BJ (cell line): ENCODE results near the gene TMX2. TPM values are rescaled to one million over a fixed set of nuclear protein-coding genes. Genes with fewer than 3 reads are reported as not detected.
"Not testable (repeated sequence)": the region's sequence is repeated elsewhere in the genome, so short reads cannot be mapped to it uniquely, and the experiment has no call there.

ENCODE experiments used
- CTCF ChIA-PET: fragments of 350-600 bp; formaldehyde crosslinking; extraction: SDS; loops from one replicate; lab custom pipeline; 2021; ENCODE audit warnings: antibody characterized with exemption, inconsistent platforms; lab: Yijun Ruan, JAX
- POLR2A ChIA-PET: fragments of 300-600 bp; sonication (Branson Sonifier 250); formaldehyde crosslinking; extraction: SDS; loops from one replicate; lab custom pipeline; 2021; ENCODE audit warnings: antibody characterized with exemption; lab: Charles Lee
- DNase-seq: peaks from one replicate; pipeline ENCODE4 v3.0.0-alpha.2; 2011; ENCODE audit warnings: low read depth
- H3K27me3 ChIP-seq: 2 replicates; pipeline ENCODE4 v1.6.0; 2011; ENCODE audit warnings: low read length; ENCODE audit not compliant: control insufficient read depth, insufficient read depth
- H3K36me3 ChIP-seq: 2 replicates; pipeline ENCODE4 v1.5.1; 2011; ENCODE audit warnings: low read length; ENCODE audit not compliant: control insufficient read depth, insufficient read depth
- H3K4me3 ChIP-seq: 2 replicates; pipeline ENCODE4 v1.5.1; 2011; ENCODE audit warnings: low read depth, mild to moderate bottlenecking, control low read depth, low read length
- CTCF ChIP-seq: IDR thresholded peaks from 2 replicates; pipeline ENCODE4 v1.5.1; 2011; ENCODE audit warnings: low read depth, mild to moderate bottlenecking, control low read depth, inconsistent platforms, low read length, moderate library complexity; ENCODE audit not compliant: insufficient read depth
- polyA plus RNA-seq: library from polyadenylated mRNA; depleted of rRNA; stranded (reverse); fragments of >200 nt; gene quantifications from 2 replicates; pipeline ENCODE4 v1.2.3, GENCODE V29; 2011

TMX2 gene
- polyA plus RNA-seq, 1 experiment = 96.7 TPM

- TF ChIP-seq CTCF = no peak
- H3K27me3 ChIP-seq = no peaks in the 10 kb centered on the region
- peaks cover 21% of the 10 kb centered on the region for H3K36me3 ChIP-seq
- CTCF ChIA-PET = interaction anchor here (0.8 to 1.8 kb wide), 2 partner anchors 41 to 97 kb away, joined by 3 to 4 read pairs; no protein-coding TSS in a partner anchor
- POLR2A ChIA-PET = no interaction called here
- H3K4me3 ChIP-seq = no peak overlapping the region
- no peak for DNase-seq
These were observed 9.1 kb upstream of the TMX2 start for GRCh38 chr11:57703341-57703740.

- CTCF ChIA-PET = interaction anchor here (1.2 to 2.7 kb wide), 2 partner anchors 96 to 249 kb away, joined by 3 to 6 read pairs; no protein-coding TSS in a partner anchor
- TF ChIP-seq CTCF = no peak
- H3K27me3 ChIP-seq = no peaks in the 10 kb centered on the region
- H3K4me3 ChIP-seq = no peak overlapping the region
- peaks cover 14% of the 10 kb centered on the region for H3K36me3 ChIP-seq
- DNase-seq = no peak
- POLR2A ChIA-PET = no interaction called here
These were observed 7.5 kb upstream of the TMX2 start for GRCh38 chr11:57704932-57705331.

- peaks cover 12% of the 10 kb centered on the region for H3K36me3 ChIP-seq
These were observed 7.0 kb upstream of the TMX2 start for GRCh38 chr11:57705432-57705831.

GRCh38 chr11:57709802-57710367 is 2.5 kb upstream of the TMX2 start:
- TF ChIP-seq CTCF = no peak
- H3K36me3 ChIP-seq = peaks cover under 1% of the 10 kb centered on the region
- ChIA-PET POLR2A (no interaction called here), CTCF (interaction anchor here (0.6 to 1.1 kb wide), 4 partner anchors 50 to 217 kb away, joined by 3 to 5 read pairs (median 3); no protein-coding TSS in a partner anchor)
- no peaks in the 10 kb centered on the region for H3K27me3 ChIP-seq
- no peak overlapping the region for H3K4me3 ChIP-seq
- no peak for DNase-seq

More at GRCh38 chr11:57705432-57705831, 7.0 kb upstream of the TMX2 start:
- CTCF ChIA-PET = interaction anchor here (1.2 to 2.7 kb wide), 2 partner anchors 95 to 249 kb away, joined by 3 to 6 read pairs; no protein-coding TSS in a partner anchor
- H3K27me3 ChIP-seq, POLR2A ChIA-PET, DNase-seq, H3K4me3 ChIP-seq: not testable (repeated sequence)

- POLR2A ChIA-PET = interaction anchor here (0.5 to 1.0 kb wide), 4 partner anchors 29 to 401 kb away, joined by 3 to 6 read pairs (median 4); partner anchors contain the start of gene SELENOH
- Histone ChIP-seq H3K36me3 (no peaks in the 10 kb centered on the region; the same call in 1 of the 2 replicates), H3K27me3 (no peaks in the 10 kb centered on the region), H3K4me3 (peak within 1 kb of the TSS; percentile 92)
- TF ChIP-seq CTCF = no peak
- DNase-seq = peak; percentile 19
- CTCF ChIA-PET = interaction anchor here (1.1 kb wide), 1 partner anchor 89 kb away, joined by 6 read pairs; no protein-coding TSS in a partner anchor
These were observed 758 bp upstream of the TMX2 start, which contains the start of gene MED19 for GRCh38 chr11:57711414-57712255. MED19 (minus strand) TSS chr11:57712215; CDS start chr11:57712179, 36 bp downstream.
